GF-D8 (cell line): ENCODE data around the gene GGA3.
"Not testable (repeated sequence)": the region's sequence is repeated elsewhere in the genome, so short reads cannot be mapped to it uniquely, and the experiment has no call there.

Experiments
- DNase-seq: peaks from one replicate; lab custom pipeline; 2025; lab: John Stamatoyannopoulos, UW

The GGA3 gene

DNA sequence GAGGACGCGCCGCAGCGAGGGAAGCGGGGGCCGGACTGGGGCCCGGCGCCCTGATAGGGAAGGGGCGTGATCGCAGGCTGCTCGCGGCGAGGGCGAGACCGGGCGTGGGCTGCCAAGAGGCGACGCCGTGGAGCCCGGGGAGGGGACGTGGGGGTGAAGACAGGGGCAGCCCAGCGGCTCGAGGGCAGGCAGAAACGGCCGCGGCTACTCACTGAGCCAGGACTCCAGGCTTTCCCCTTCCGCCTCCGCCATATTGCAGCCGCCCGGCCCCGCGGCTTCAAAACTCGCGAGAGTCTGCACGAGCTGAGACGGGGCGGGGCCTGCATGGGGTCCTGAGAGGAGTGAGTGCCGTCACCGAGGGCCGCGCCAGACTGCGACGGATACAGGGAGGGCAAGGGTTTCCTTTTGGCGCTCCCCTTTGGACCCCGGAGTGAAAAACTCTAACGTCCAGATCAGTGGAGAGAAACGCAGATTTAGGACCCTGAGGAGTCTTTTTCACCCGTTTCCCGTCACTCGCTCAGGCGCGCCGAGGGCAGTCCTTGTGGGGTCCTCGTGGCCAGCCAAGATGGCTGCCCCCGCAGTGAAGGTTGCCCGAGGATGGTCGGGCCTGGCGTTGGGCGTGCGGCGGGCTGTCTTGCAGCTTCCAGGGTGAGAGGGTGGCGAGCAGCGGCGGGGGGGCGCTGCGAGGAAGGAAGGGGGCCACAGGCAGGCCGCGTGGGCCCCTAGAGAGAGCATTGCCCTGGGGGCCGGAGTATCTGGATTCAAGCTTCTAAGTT lies at the start of gene GGA3, which contains the start of gene MRPS7:
Gene GGA3, minus strand, starts transcription at position 271 of the 776 bp plus-strand sequence. Its CDS starts 19 bp downstream, at position 252.
Gene MRPS7, plus strand, starts transcription at position 544 of the 776 bp plus-strand sequence. Its CDS starts 22 bp downstream, at position 566.
- DNase-seq, result peak; percentile 73

- DNase-seq, result peak; percentile 27
These were observed 47.6 kb upstream of the GGA3 start for GRCh38 chr17:75308732-75309629.

DNA sequence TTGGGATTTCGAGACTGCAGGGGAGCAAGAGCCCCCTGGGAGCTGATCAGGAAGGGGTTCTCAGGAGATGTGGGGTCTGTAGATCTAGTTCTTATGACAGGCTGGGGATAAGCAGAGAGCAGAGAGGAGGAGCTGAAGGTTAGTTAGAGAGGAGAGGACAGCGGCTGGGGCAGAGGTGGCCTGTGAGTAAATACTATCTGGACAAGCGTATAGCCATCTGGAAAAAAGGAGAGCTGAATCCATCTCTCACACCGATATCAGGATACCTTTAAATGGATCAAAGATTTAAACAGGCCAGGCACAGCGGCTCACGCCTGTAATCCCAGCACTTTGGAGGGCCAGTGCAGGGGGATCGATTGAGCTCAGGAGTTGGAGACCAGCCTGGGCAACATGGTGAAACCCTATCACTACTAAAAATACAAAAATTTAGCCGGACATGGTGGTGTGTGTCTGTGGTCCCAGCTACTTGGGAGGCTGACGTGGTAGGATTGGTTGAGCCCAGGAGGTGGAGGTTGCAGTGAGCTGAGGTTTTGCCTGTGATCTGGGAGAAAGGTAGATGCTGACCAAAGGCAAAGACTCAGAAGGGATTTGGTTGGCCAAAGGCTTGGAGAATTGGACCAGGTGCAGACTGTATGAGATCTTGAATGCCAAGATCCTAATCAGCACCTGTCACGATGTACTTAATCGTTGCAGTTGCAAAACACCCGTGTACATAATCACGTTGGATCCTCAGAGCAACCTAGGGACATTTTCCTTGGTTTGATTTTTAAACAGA lies 46.7 kb upstream of the GGA3 start:
- no peak for DNase-seq

GRCh38 chr17:75301502-75302206 lies 40.2 kb upstream of the GGA3 start:
- no peak for DNase-seq

GRCh38 chr17:75301049-75301448 lies 39.6 kb upstream of the GGA3 start:
- no peak for DNase-seq

DNA sequence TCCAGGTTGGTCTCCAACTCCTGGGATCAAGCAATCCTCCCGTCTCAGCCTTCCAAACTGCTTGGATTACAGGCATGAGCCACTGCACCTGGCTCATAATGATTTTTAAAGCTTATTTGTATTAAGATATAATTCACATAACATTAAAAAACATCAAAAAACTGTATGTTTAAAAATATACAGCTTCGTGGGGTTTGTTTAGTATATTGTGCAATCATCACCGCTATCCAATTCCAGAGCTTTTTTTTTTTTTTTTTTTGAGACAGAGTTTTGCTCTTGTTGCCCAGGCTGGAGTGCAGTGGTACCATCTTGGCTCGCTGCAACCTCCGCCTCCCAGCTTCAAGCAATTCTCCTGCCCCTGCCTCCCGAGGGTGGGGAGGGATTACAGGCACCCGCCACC lies 38.9 kb upstream of the GGA3 start:
- DNase-seq, result no peak

- no peak for DNase-seq
These were observed 34.1 kb upstream of the GGA3 start for GRCh38 chr17:75295201-75296158.

DNA sequence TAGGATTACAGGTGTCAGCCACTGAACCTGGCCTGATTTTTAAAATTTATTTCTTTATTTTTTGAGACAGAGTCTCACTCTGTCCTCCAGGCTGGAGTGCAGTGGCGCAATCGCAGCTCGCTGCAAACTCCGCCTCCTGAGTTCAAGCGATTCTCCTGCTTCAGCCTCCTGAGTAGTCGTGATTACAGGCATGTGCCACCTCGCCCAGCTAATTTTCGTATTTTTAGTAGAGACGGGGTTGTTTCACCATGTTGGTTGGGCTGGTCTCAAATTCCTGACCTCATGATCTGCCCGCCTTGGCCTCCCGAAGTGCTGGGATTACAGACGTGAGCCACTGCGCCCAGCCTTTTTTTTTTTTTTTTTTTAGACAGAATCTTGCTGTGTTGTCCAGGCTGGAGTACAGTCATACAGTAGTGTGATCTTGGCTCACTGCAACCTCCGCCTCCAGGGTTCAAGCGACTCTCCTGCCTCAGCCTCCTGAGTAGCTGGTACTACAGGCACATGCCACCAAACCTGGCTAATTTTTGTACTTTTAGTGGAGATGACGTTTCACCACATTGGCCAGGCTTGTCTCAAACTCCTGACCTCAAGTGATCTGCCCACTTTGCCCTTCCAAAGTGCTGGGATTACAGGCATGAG lies 31.5 kb upstream of the GGA3 start:
- not testable (repeated sequence) for DNase-seq

GRCh38 chr17:75289832-75290337 lies 28.5 kb upstream of the GGA3 start:
- peak; percentile 75 for DNase-seq

- peak; percentile 98 for DNase-seq
These were observed 27.9 kb upstream of the GGA3 start, which contains the start of gene SLC25A19 for GRCh38 chr17:75289115-75289831. Gene SLC25A19 (minus strand): TSS chr17:75289433. CDS start chr17:75286764, 2,669 bp downstream.

DNA sequence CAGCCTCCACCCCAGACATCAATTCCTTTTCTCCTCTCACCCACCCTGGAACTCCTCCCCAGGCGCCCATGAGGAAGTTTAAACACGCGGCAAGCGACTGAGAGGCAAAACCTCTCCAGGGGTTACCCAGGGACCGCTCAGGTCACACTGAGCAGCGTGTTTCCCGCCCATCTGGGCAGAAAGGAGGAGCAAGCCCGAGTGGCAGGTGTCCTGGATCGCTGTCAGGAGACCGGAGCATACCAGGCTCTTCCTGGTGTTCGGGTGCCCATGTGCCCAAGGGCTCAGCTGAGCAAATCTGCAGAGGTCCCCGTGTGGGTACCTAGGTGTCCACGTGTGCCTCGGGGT lies 27.3 kb upstream of the GGA3 start:
- peak; percentile 22 for DNase-seq

DNA sequence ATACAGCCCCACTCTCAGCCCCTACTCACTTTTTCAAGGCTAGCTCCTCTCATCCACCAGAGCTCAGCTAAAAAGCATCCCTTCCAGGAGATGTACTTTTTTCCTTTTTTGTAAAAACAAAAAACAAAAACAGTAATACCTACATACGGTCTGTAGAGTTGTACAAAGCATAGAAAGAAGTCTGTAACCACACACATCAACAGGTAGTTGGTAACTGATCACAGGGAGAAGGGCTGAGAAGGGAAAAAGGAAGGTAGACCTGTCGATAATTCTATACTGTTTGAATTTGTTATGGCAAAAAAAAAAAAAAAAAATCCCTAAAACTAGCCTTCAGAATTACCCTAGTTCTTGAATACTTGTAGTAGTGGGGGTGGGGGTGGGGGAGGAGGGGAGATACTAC lies 27.0 kb upstream of the GGA3 start:
- no peak for DNase-seq

GRCh38 chr17:75287221-75287620 lies 25.8 kb upstream of the GGA3 start:
- no peak for DNase-seq

DNA sequence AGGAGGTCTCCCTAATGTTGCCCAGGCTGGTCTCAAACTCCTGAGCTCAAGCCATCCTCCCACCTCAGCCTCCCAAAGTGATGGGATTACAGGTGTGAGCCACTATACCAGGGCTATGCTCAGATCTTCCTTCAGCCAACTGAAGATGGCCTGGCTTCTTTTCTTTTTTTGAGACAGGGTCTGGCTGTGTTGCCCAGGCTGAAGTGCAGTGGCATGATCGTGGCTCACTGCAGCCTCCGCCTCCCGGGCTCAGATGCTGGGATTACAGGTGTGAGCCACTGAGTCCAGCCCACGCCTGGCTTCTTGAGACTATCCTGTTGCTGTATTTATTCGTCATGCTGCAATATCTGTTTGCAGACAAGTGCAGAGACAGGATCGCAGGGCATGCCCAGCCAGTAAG lies 23.7 kb upstream of the GGA3 start:
- no peak for DNase-seq

DNA sequence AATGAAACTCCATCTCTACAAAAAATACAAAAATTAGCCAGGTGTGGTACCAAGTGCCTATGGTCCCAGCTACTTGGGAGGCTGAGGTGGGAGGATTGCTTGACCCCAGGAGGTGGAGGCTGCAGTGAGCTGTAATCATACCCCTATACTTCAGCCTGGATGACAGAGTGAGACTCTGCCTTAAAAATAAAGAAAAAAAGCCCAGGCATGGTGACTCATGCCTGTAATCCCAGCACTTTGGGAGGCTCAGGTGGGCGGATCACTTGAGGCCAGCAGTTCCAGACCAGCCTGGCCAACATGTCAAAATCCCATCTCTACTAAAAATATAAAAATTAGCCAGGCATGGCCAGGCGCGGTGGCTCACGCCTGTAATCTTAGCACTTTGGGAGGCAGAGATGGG lies 18.8 kb upstream of the GGA3 start:
- not testable (repeated sequence) for DNase-seq

- no peak for DNase-seq
These were observed 16.3 kb upstream of the GGA3 start for GRCh38 chr17:75277664-75278071.

GRCh38 chr17:75273977-75274708 lies 12.7 kb upstream of the GGA3 start:
- no peak for DNase-seq

DNA sequence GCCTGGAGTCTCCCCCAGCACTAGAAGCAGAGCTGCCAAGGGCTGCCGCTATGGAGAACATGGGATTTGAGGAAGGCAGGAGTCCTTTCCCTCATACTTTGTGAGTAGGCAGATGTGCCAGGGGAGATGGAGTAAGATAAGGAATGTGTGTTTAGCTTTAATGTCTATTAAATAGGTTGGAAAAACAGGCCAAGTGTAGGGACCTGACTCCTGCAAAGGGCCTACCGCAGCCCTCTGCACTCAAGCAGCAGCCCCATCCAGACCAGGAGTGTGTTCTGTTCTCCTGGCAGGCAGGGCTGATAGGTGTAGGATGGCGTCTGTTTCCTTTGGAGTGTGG lies 11.4 kb upstream of the GGA3 start:
- no peak for DNase-seq
